ENCODE data around the gene STPG4. TPM values are rescaled to one million over a fixed set of nuclear protein-coding genes. Genes with fewer than 3 reads are reported as not detected.
A peak's percentile ranks its signal among the peaks of the same experiment; 100 is the strongest.
"Not testable (repeated sequence)": the region's sequence is repeated elsewhere in the genome, so short reads cannot be mapped to it uniquely, and the experiment has no call there.

Gene STPG4
- total RNA-seq, 6 experiments from 2014 or later = 0.19 to 0.40 (median 0.25) TPM; not detected in 3

- H3K4me3 Mint-ChIP-seq = no peak overlapping the region
- no peaks in the 10 kb centered on the region; the same call in 1 of the 2 replicates for H3K27me3 Mint-ChIP-seq (ENCODE audit: insufficient read depth)
- H3K9me3 Mint-ChIP-seq = peaks cover 12% of the 10 kb centered on the region
- TF ChIP-seq CTCF (IDR thresholded peaks at IDR 0.05) = no peak
- DNase-seq = no peak
- H3K36me3 Mint-ChIP-seq (ENCODE audit: low read depth) = peaks cover 37% of the 10 kb centered on the region
- H3K4me1 Mint-ChIP-seq (ENCODE audit: low read depth) = 0 out of 2 replicates have a peak, but pooled peaks cover 5% of the 10 kb centered on the region
- H3K27ac Mint-ChIP-seq = no peak overlapping the region
These were observed 25.9 kb downstream of the STPG4 start for GRCh38 chr2:47129191-47129706.

- peaks cover 14% of the 10 kb centered on the region for H3K9me3 Mint-ChIP-seq
- no peak for DNase-seq
- peaks cover 37% of the 10 kb centered on the region for H3K36me3 Mint-ChIP-seq (ENCODE audit: low read depth)
- 0 out of 2 replicates have a peak, but pooled peaks cover 5% of the 10 kb centered on the region for H3K4me1 Mint-ChIP-seq (ENCODE audit: low read depth)
- no peak overlapping the region for H3K27ac Mint-ChIP-seq
- no peak for TF ChIP-seq CTCF (IDR thresholded peaks at IDR 0.05)
- H3K4me3 Mint-ChIP-seq = no peak overlapping the region
- no peaks in the 10 kb centered on the region; the same call in 1 of the 2 replicates for H3K27me3 Mint-ChIP-seq (ENCODE audit: insufficient read depth)
These were observed 26.4 kb downstream of the STPG4 start for GRCh38 chr2:47128705-47129104.

DNA sequence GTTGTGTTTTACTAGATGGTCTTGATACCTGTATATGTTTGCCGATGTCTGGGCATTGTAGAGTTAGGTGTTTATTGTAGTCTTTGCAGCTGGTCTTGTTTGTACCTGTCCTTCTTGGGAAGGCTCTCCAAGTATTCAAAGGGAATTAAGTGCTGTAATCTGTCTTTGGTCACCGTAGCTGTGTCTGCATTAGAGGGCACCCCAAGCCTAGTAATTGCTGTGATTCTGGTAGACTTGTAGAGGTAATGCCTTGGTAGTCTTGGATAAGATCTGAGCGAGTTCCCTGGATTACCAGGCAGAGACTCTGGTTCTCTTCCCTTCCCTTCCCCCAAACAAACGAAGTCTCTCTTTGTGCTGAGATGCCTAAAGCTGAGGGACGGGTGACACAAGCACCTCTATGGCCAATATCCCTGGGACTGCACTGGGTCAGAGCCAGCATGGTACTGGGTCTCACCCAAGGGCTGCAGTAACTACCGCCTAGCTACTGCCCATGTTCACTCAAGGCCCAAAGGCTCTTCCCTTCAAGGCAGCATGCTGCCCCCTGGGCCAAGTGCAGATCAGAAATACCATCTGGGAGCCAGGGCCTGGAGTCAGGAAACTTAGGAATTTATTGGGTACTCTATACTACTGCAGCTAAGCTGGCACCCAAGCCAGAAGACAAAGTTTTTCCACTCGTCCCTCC, 27.1 kb downstream of the STPG4 start:
- H3K27ac Mint-ChIP-seq = no peak overlapping the region
- 0 out of 2 replicates have a peak, but pooled peaks cover 5% of the 10 kb centered on the region for H3K4me1 Mint-ChIP-seq (ENCODE audit: low read depth)
- no peak for DNase-seq
- H3K4me3 Mint-ChIP-seq = no peak overlapping the region
- H3K36me3 Mint-ChIP-seq (ENCODE audit: low read depth) = peaks cover 37% of the 10 kb centered on the region
- TF ChIP-seq CTCF (IDR thresholded peaks at IDR 0.05) = no peak
- peaks cover 14% of the 10 kb centered on the region for H3K9me3 Mint-ChIP-seq
- no peaks in the 10 kb centered on the region; the same call in 1 of the 2 replicates for H3K27me3 Mint-ChIP-seq (ENCODE audit: insufficient read depth)

DNA sequence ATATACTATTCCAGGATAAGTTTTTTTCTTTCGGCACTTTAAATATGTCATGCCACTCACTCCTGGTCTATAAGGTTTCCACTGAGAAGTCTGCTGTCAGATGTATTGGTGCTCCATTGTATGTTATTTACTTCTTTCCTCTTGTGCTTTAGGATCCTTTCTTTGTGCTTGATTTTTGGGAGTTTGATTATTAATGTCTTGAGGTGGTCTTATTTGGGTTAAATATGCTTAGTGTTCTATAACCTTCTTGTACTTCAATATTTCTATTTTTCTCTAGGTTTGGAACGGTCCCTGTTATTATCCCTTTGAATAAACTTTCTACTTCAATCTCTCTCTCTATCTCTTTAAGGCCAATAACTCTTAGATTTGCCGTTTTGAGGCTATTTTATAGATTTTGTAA, 28.3 kb downstream of the STPG4 start:
- Mint-ChIP-seq H3K27ac (no peak overlapping the region), H3K4me1 (ENCODE audit: low read depth) (peaks cover 2% of the 10 kb centered on the region), H3K4me3 (no peak overlapping the region), H3K27me3 (ENCODE audit: insufficient read depth) (no peaks in the 10 kb centered on the region; the same call in 1 of the 2 replicates), H3K9me3 (peaks cover 16% of the 10 kb centered on the region), H3K36me3 (ENCODE audit: low read depth) (peaks cover 38% of the 10 kb centered on the region)
- no peak for TF ChIP-seq CTCF (IDR thresholded peaks at IDR 0.05)
- DNase-seq = no peak

DNA sequence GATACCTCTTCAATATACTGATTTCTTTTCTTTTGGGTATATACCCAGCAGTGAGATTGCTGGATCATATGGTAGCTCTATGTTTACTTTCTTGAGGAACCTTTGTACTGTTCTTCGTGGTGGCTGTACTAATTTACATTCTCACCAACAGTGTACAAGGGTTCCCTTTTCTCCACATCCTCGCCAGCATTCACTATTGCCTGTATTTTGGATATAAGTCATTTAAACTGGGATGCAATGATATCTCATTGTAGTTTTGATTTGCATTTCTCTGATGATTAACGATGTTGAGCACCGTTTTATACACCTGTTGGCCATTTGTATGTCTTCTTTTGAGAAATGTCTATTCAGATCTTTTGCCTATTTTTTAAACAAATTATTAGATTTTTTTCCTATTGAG, 30.4 kb downstream of the STPG4 start:
- Mint-ChIP-seq H3K36me3 (ENCODE audit: low read depth) (peaks cover 41% of the 10 kb centered on the region), H3K4me1 (ENCODE audit: low read depth) (peaks cover 23% of the 10 kb centered on the region), H3K9me3 (peaks cover 20% of the 10 kb centered on the region)
- not testable (repeated sequence) for H3K4me3 Mint-ChIP-seq; H3K27ac Mint-ChIP-seq; DNase-seq; H3K27me3 Mint-ChIP-seq (ENCODE audit: insufficient read depth)

DNA sequence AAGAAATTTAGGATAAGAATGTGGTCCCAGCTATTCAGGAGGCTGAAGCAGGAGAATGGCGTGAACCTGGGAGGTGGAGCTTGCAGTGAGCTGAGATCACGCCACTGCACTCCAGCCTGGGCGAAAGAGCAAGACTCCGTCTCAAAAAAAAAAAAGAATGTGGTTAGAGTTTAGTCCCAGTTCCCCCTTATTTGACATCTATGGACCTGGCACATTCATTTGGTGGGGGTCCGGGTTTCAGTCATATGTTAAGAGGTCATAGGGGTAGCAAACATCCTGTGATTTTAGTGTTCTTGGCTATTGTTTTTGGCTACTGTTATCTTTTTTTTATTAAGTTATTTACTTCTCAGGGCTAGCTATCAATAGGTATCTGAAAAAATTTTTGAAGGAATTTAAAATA, 34.7 kb downstream of the STPG4 start:
- Mint-ChIP-seq H3K4me1 (ENCODE audit: low read depth) (peaks cover 47% of the 10 kb centered on the region), H3K27ac (peak overlapping the region; percentile 90)
- H3K9me3 Mint-ChIP-seq; DNase-seq; H3K36me3 Mint-ChIP-seq (ENCODE audit: low read depth); H3K4me3 Mint-ChIP-seq; H3K27me3 Mint-ChIP-seq (ENCODE audit: insufficient read depth): not testable (repeated sequence)
